ENCODE results near the gene PIWIL1.

PIWIL1 gene

GRCh38 chr12:130338794-130339601 lies 1.3 kb downstream of the PIWIL1 start:
- no peak for DNase-seq

- DNase-seq, result no peak
These were observed 2.3 kb downstream of the PIWIL1 start for GRCh38 chr12:130339951-130340350.

GRCh38 chr12:130342442-130342841 lies 4.8 kb downstream of the PIWIL1 start:
- DNase-seq, result no peak

- no peak for DNase-seq
These were observed 5.2 kb downstream of the PIWIL1 start for GRCh38 chr12:130342842-130343241.

- DNase-seq, result no peak
These were observed 6.8 kb downstream of the PIWIL1 start for GRCh38 chr12:130344529-130344928.

- DNase-seq, result no peak
These were observed 7.6 kb downstream of the PIWIL1 start for GRCh38 chr12:130345292-130345691.

- no peak for DNase-seq
These were observed 9.9 kb downstream of the PIWIL1 start for GRCh38 chr12:130347588-130347987.

GRCh38 chr12:130350715-130351114 lies 13.0 kb downstream of the PIWIL1 start:
- no peak for DNase-seq

- no peak for DNase-seq
These were observed 13.6 kb downstream of the PIWIL1 start for GRCh38 chr12:130351326-130351725.

GRCh38 chr12:130353081-130353480 lies 15.4 kb downstream of the PIWIL1 start:
- no peak for DNase-seq

GRCh38 chr12:130354407-130354806 lies 16.7 kb downstream of the PIWIL1 start:
- DNase-seq, result no peak

- DNase-seq, result no peak
These were observed 18.5 kb downstream of the PIWIL1 start for GRCh38 chr12:130356222-130356621.

- DNase-seq, result no peak
These were observed 19.6 kb downstream of the PIWIL1 start for GRCh38 chr12:130357241-130357640.

GRCh38 chr12:130357729-130358330 lies 20.1 kb downstream of the PIWIL1 start:
- DNase-seq, result no peak

- DNase-seq, result no peak
These were observed 24.4 kb downstream of the PIWIL1 start for GRCh38 chr12:130362060-130362459.

- DNase-seq, result no peak
These were observed 26.9 kb downstream of the PIWIL1 start for GRCh38 chr12:130364578-130364977.

GRCh38 chr12:130366159-130366558 lies 28.5 kb downstream of the PIWIL1 start:
- no peak for DNase-seq

GRCh38 chr12:130367003-130367402 lies 29.3 kb downstream of the PIWIL1 start:
- no peak for DNase-seq

GRCh38 chr12:130367523-130367922 lies 29.8 kb downstream of the PIWIL1 start:
- DNase-seq, result no peak

GRCh38 chr12:130369816-130370215 lies 32.1 kb downstream of the PIWIL1 start:
- DNase-seq, result no peak

- DNase-seq, result no peak
These were observed 33.6 kb downstream of the PIWIL1 start for GRCh38 chr12:130371296-130371695.

- no peak for DNase-seq
These were observed 35.2 kb downstream of the PIWIL1 start for GRCh38 chr12:130372936-130373335.

- no peak for DNase-seq
These were observed 36.4 kb downstream of the PIWIL1 start for GRCh38 chr12:130374083-130374482.

Measured in GF-D8 (cell line).